Glomerular visceral epithelial cell (primary cell): ENCODE results near the gene PDGFD.

Experiments
- DNase-seq: peaks from one replicate; pipeline ENCODE4 v3.0.0-alpha.2; 2016; ENCODE audit errors: extremely low spot score

Gene PDGFD

DNA sequence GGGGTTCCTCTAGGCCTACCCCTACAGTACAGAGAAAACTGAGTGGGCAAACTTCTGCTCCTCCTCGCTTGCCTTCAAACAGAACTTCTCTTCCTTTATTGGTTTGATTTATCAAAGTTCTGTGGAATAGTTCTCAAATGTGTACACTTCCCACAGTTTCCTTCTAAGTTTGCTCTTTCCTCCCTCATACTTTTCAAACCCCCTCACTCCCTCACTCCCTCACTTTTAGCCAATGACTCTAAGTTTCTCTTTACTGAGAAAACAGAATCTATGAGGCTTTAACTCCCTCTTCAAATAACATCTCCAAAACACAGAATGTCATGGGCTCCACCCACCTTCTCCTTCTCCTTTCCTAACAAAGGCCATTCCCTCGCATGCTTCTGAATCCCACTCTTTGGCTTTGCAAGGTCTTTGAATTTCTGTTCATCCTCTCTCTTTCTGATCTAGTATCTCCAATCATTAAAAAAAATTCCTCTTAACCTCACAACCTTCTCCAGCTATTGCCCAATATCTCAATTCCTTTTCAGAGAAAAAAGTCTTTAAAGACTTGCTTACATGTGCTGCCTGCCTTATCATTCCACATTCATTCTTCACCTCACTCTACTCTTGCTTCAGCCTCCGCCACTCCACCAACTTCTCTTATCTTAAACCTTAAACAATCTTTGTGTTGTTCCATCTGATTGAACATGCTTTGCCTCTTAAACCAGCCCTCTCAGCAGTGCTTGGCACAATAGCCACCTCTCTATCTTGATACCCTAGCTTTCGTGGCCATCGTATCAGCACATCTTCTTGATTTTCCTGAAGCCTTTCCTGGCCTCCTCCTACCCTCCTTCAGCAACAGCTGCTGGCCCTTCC, 70.3 kb downstream of the PDGFD start:
- DNase-seq, result no peak

DNA sequence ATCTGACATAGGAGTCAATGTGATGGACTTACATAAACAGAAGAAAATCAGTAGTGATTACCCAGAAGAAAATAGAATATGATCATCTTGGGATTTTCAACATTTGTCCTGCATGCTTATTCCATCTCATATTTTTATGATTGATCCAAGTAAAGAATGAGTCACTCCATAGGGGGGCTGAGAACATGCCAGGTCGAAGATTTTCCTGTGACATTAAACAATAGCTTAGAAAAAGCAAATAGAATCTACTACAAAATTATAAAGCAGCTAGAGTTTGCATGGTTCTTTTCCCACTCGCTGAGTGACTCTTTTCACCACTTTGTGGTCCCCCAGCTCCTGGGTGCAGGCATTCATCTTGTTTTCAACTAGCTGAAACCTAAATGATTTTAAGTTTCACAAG, 71.2 kb downstream of the PDGFD start:
- no peak for DNase-seq

DNA sequence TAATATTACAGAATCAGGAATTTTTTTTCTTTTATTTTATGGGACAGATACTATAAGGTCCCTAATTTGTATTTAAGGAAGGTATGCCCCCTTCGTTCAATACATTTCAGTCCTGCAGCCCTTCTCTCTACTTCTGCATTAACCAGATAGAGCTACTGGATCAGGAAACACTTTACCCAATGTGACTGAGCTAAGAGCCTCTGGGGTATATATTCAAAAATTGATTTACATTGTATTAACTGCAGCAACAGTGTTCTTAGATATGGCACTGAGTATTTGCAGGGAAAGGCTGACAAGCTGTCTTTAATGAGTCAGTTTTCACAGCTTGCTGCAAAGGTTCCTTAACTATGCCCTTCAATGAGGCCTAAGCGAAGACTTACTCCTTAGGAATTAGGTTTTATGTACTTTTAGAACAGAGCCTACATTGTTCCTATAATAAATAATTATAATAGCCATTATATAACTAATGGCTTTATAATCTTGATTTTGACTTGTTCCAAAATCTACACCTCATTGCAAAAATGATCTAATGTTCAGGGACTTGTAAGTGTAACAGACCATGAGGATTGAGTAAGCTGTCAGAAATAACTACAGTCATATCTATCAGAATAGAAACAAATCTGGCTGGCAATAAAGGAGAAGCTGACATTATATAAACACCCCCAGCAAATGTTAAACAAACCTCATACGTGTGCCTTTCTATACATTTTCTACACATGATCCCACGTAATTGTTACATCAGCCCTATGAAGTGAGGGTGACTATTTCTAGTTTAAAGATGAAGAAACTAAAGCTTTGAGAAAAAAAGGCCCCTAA, 72.5 kb downstream of the PDGFD start:
- DNase-seq, result no peak

DNA sequence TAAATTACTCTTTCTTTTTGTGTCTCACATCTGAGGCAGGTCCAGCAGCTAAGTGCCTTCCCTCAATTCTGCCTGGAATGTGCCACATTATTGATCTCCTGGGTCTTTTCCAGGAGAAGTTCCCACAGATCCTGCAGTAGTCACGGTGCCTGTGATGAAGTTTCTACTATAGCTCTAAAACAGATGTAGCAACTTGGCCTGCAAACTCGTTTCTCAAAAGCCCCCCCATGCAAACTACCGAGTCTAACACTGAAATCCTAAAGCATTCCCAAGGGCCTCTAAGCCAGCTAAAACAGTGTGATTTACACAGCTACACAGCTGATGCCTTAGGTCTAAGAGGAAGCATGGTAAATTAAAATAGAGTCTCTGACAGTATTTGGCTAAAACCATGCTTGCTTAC, 73.2 kb downstream of the PDGFD start:
- no peak for DNase-seq

DNA sequence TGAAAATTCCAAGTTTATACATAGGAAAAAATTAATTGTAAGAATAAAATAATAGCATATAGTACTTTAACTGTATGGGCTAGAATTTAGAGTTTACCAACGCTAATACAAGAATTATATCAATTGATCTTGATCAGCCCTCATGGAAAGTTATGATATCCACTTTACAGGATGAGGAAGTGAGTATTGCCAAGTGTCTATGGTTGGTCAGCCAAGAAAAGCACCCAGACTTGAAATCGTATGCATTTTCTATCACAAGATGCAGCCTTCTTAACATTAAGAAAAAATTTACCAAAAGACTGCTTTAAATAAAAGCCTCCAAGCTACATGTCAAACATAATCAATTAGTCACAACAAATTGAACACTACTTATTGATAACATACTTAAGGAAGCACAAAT, 74.5 kb downstream of the PDGFD start:
- DNase-seq, result no peak

DNA sequence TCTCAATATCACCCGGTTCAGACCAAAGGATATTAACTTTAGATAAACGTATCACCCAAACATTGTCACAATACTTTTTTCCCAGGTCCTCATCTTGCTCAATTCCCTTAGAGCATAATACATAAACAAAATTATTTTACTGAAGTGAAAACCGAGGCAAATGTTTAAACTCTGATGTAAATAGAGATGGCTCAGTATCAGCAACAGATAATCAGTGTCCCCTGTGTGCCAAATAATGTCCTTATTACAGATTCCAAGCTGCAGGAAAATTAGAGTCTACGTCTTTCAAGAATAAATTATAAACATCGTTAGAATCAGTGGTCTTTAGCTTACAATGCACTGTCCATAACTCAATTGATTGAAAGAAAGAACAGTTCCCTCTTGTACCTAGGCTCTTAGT, 77.3 kb downstream of the PDGFD start:
- no peak for DNase-seq

DNA sequence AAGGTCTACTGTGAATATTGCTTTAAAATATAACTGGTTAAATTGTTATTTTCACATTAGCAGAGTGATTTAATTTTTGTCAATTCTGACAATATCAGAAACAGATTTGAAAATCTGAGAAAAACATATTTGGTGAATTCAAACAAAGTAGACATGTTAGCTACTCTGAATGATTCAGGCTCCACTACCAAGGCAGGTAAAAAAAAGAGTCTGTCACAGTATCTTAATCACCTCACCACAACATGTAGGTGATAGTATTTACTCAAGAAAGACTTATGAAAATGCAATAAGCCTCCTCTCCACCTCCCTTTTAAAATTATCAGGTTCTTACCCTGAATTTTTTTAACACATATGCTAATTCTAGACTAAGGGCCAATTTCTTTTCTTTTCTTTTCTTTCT, 85.0 kb downstream of the PDGFD start:
- DNase-seq, result no peak

DNA sequence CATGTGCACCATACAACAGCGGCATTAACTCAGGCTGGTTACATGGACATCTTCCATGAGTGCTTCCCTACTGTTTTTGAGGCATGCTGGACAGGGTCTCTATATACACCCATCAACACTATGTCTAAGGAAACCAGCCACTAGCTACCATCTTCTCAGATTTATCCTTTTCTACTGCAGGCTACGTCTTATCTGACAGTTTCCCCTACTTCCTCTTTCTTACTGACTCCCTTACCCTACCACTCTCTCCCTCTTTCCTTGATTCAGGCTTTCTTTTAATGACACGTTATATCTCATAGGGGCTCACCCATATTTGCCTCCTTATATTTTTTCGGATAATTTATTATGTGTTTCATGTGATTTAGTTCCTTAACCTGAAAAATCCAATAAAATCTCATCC, 85.7 kb downstream of the PDGFD start:
- DNase-seq, result no peak

DNA sequence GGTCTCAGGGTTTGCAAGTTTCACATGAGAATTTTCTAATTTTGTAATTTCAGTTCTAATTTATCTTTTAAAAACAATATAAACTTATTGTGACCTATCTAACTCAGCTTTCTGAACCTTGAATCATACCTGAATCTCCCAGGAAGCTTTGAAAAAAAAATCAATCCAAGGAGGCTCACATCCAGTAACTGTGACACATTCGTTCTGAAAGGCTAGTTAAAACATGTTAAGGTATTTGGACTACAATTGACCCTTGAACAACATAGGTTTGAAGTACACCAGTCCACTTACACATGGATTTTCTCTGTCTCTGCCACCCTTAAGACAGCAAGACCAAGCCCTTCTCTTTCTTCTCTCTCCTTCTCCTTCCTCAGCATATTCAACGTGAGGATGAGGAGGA, 87.5 kb downstream of the PDGFD start:
- no peak for DNase-seq

DNA sequence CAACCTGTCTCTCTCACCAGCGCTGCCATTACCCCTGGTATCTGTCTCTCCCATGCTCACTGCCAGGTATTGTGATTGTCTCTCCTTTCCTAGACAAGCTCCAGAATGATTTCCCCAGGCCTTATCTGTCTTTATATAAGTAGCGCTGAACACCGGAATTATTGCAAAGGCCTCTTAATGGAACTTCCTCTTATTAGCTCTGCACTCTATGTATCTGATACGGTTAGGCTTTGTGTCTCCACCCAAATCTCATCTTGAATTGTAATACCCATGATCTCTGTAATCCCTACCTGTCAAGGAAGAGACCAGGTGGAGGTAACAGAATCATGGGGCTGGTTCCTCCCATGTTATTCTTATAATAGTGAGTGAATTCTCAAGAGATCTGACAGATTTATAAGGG, 88.2 kb downstream of the PDGFD start:
- no peak for DNase-seq

DNA sequence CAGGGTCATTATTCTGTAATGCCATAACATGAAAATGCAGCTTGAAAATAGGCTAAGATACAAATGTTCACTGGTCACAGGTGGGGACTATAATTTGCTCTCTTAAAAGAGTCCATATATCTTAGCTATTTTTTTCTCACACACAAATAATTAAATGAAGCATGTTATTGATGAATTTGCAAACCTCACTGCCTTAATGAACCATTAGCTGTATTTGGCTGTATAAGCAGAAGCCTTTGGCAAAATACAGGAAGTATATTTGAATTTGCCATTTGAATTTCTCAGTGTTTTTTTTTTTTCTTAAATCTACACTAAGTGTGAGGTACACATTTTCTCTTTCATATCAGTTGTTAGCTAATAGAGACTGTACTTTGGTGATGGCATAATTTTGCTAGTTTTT, 88.9 kb downstream of the PDGFD start:
- DNase-seq, result no peak

DNA sequence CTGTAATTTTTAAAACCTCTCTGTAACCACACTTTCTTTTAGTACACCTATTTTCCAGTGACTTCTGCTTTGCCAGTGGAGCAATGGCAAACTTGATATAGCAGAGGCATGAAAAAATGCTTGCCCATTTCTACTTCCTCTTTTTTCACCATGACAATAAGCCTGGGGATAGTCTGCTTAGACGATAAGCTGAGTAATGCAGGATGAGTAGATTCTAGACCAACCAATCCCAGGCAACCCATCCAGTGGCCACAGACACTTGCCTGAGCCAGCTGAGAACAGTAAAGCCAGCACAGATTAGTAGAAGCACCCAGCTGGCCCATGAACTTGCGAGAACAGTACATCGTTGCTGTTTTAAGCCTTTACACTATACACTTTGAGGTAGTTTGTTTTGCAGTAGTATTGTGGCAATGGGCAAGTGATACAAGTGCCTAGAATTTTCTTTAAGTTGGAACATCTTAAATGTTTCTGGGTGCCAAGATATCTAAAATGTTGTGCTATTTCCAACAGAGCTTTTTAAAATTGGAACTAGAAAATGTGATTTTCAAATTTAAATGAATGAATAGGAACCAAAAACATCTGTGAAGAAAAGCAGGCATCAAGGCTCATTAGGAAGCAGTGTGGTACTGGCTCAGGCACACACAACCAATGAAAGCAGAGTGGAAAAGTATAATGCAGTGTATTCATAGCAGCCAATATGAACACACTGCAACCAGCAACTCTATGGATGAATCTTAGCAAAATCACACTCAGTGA, 89.8 kb downstream of the PDGFD start:
- DNase-seq, result no peak

DNA sequence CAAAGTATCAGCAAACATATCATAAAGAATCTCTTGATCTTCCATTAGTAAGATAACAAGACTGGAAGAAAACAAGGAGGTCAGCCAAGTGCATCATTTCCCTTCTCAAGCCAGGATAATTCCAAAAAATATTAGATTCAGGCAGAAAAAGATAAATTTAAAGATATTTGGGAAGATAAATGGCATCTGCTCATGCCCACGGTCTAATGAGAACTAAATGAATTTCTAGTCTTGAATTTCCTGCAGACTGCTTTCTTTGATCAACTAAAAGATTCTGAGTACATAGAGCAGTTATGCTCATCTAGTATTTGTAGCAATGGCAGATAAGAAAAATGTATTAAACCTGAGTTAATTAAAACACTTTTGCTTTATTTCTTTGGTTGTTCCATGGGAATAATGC, 96.4 kb downstream of the PDGFD start:
- DNase-seq, result no peak

DNA sequence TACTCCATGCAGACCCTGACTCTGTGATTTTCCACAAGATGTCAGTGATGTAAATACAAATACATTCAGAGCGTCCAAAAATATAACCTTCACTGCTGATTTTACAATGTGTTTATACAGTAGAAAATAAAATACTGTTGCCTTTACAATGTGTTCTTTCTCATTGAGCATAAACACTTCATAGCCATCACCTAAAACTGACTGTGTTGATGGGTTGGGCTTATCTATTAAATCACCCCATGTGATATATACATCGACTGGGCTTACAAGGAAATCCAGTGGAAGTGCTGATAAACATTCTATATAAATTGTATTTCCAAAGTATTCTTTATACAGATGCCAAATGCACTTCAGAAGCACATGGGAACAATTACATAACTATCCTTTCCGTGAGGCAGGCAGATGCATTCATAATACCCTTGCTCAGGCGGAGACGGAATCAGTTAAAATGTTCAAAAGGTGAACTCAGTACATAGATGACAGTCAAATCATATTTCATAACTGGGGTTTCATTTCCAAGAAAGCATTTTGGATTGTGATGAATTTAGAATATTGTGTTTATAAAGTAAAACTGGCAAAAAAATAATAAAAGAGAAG, 99.8 kb downstream of the PDGFD start:
- no peak for DNase-seq

DNA sequence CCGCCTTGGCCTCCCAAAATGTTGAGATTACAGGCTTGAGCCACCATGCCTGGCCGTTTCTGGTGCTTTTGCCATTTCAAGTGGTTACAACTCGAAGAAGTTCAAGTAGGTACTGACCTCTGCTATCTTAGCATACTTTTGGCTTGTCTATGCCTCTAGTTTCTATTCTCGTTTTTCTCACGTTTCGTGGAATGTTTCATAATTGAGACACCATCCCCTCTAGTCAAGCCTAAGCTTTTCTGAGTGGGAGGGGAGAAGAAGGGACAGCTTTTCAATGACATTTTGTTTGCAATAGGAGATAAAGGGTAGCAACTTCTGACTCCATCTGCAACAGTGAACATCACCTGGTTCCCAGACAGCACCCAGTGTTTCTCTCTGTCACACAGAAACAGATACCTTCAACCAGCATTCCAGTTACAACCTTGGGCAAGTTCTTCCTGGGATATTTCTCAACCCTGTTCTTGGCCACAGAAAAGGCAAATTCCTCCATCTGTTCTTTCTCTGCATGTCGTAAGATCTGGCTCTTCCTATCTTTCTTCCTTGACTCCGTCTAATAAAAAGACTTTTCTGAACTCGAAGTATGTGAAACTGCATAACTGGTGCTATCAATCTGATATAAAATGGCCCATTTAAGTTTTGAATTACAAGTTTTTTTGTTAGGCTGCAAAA, 102.0 kb downstream of the PDGFD start:
- no peak for DNase-seq

DNA sequence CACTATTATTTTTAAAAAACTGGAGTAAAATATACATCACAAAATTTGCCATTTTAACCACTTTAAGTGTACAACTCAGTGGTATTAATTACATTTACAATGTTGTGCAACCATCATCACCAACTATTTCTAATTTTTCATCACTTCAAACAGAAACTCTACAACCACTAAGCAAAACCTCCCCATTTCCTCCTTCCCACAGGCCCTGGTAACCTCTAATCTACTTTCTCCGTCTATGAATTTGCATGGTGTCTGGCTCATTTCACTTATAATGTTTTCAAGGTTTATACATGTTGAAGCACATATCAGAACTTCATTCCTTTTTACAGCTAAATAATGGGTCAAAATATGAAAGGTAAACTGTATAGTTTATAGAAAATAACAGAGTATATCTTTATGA, 103.1 kb downstream of the PDGFD start:
- no peak for DNase-seq

DNA sequence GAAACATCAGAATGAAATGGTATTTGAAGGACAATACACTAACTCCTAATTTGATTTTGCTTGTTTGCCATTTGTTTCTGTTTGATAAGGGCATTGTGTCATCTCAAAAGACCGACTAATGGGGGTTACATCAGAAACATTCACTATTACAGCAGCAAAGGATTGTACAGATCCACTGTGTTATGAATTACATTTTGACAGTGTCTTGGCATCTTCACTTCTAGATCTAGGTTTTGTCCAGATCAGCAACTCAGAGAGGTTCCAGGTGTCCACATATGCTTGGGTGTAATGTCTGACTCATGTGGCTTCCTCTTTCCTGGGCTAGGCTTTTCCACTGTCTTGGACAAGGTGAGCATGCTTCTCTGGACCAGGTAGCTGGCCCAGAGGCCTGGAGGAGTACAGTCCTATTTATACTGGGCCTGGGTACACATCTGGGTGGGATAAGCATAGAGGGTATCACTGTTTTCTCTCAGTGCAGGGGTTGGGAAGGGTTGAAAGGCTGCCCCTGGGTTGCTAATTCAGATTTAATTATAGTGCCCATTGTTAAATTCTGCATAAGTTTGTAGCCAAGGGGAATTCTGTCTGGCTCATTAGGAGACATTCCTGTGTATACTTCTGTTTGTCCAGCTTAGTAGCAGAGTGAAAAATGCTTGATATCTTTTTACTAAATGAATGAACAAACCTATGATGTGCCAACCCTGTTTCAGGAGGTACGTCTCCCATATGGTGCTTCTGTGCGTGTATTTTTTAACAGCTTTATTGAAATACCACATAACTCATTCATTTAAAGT, 103.7 kb downstream of the PDGFD start:
- no peak for DNase-seq

DNA sequence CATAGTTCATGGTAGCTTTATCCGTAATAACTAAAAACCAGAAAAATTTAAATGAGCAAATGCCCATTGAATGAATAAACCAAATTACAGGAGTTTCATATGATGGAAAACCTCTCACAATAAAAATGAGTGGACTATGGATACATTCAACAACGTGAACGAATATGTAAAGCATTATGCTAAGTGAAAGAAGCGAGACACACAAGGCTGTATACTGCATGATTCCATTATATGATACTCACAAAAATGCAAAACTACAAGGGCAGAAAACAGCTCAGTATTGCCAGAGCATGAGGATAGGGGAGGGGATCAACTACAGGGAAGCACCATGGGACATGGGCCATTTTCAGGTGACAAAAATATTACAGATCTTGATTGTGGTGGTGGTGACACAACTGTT, 105.3 kb downstream of the PDGFD start:
- DNase-seq, result no peak

DNA sequence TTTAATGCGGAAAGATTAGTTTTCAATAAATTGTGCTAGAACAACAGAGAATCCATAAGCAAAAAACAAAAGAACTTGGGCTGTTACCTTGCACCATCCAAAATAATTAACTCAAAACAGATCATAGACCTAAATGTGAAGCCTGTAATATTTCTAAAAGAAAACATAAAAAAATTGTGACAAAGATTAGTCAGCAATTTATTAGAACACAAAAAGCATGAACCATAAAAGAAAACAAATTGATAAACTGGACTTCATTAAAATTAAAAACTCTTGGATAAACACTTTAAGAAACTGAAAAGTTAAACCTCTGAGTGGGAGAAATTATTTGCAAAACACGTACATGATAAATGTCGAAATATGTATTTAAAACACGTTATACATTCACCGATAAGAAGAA, 106.0 kb downstream of the PDGFD start:
- no peak for DNase-seq

DNA sequence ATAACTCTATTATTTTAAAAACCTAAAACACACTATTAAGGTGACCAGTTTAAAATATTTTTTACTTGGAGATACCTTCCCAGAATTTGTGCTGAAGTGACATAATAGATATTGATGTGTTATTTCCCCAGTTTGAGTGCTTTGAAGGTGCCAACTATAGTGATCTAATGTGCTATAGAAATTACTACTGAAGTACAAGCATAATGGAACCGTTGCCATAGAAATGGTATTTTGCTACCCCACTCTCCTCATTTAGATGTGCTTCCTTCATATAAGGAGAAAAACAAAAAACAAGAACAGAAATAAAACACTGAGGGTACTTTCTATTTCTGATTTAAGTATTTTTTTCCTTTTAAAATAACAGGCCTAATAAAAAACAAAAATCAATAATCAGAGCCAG, 108.4 kb downstream of the PDGFD start:
- no peak for DNase-seq
